Kidney (tissue), 14 donors: Measurements from ENCODE around the gene PPY. TPM values are rescaled to one million over a fixed set of nuclear protein-coding genes. Genes with fewer than 3 reads are reported as not detected.
"Not testable (repeated sequence)": the region's sequence is repeated elsewhere in the genome, so short reads cannot be mapped to it uniquely, and the experiment has no call there.

Source experiments
- DNase-seq, 5 donors: peaks; one replicate each; pipeline ENCODE4 v3.0.0-alpha.2; 2013 to 2020
- FAIRE-seq: peaks from 2 replicates; lab custom pipeline; 2012; peaks lifted over from hg19 to GRCh38; lab: Jason Lieb, UNC
- H3K27ac ChIP-seq, 2 donors: one replicate each; pipeline ENCODE4 v1.7.0; 2013; ENCODE audit warnings: low read depth in 2 of 2, low read length in 2 of 2, inconsistent platforms in 1 of 2
- H3K27me3 ChIP-seq: one replicate; pipeline ENCODE4 v1.7.1; 2013; ENCODE audit warnings: low read length, inconsistent platforms; ENCODE audit not compliant: control insufficient read depth, insufficient read depth
- H3K36me3 ChIP-seq, 3 donors: one replicate each; pipeline versions ENCODE4 v1.7.0 to v1.7.1; 2013; ENCODE audit warnings: low read length in 3 of 3, control low read depth in 1 of 3, inconsistent platforms in 1 of 3; ENCODE audit not compliant: insufficient read depth in 3 of 3, control insufficient read depth in 2 of 3
- H3K4me1 ChIP-seq, 3 donors: one replicate each; pipeline versions ENCODE4 v1.7.0 to v1.7.1; 2013; ENCODE audit warnings: low read length in 3 of 3, inconsistent platforms in 1 of 3, low read depth in 1 of 3; ENCODE audit not compliant: control insufficient read depth in 2 of 3, insufficient read depth in 2 of 3
- H3K4me3 ChIP-seq, 3 donors: one replicate each; pipeline versions ENCODE4 v1.7.0 to v1.8.1; 2013; ENCODE audit warnings: low read length in 3 of 3, control low read depth in 1 of 3, inconsistent platforms in 1 of 3
- H3K9ac ChIP-seq, 3 donors: one replicate each; pipeline versions ENCODE4 v1.7.0 to v1.7.1; 2013; ENCODE audit warnings: low read length in 3 of 3, control low read depth in 1 of 3, inconsistent platforms in 1 of 3
- H3K9me3 ChIP-seq, 3 donors: one replicate each; pipeline versions ENCODE4 v1.7.0 to v1.7.1; 2013; ENCODE audit warnings: low read length in 3 of 3, control low read depth in 1 of 3, inconsistent platforms in 1 of 3; ENCODE audit not compliant: control insufficient read depth in 2 of 3, insufficient read depth in 1 of 3
- intact Hi-C: fragments of 100-400 bp; cut with DNase I; formaldehyde crosslinking; loops from one replicate; pipeline ENCODE4 v1.11.1; 2022
- polyA plus RNA-seq: library from polyadenylated mRNA; stranded (reverse); fragments of 350-450 nt; fragmentation: Illumina TruSeq; extraction: RNeasy Lipid Tissue Mini Kit (QIAGEN cat#74804); gene quantifications from one replicate; pipeline ENCODE4 v1.2.3, GENCODE V29; 2014; ENCODE audit warnings: low read depth, low replicate concordance; ENCODE audit not compliant: insufficient read depth
- total RNA-seq: library from RNA; stranded (reverse); fragmentation: NEBNext Ultra II Directional; extraction: Animal tissue kit (Norgen Biotek cat#: 25700); gene quantifications from one replicate; pipeline ENCODE4 v1.2.1, GENCODE V29; 2021
- TF ChIP-seq, protein P1 (sequence below): IDR thresholded peaks from 3 replicates; pipeline ENCODE4 v1.5.1; 2012; ENCODE audit warnings: mild to moderate bottlenecking, moderate library complexity, borderline replicate concordance; ENCODE audit not compliant: insufficient read depth; ENCODE audit errors: extremely low read depth
- donor health status: control.
- donor health status: control.
- donor health status: control.
- donor health status: control.
- donor health status: control.
- donor health status: DM: yes; HTN: yes; CAD: no.
- donor health status: Normal renal cell carcinoma (clear cell type).

Gene PPY
- total and polyA plus RNA-seq, 2 donors from 2014 or later = not detected

DNA sequence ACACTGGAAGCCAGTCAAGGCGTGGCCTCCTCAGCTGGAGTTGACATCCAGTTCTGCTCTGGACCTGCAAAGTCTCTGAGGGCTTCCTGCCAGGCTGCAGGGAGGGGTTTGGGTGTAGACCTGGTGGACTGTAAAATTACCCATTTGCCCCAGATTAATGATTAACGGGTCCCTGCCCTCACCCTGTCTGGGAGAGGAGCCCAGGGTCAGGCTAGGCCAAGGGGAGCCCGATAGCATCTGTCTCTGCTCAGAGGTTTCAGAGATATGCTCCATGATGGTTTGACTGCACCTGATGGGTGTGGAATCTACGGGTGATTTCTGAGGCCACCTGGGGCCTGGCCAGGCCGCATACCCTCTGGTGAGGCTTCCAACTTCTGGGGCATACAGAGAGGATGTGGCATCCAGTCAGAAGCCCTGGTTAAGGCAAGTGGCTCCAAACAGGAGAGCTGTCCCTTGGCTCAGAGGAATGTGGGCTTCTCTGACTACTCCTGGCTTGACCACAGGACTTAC lies 11.2 kb downstream of the PPY start:
- Histone ChIP-seq H3K36me3 (no peaks in the 10 kb centered on the region), H3K9me3 (no peaks in the 10 kb centered on the region), H3K4me3 (no peak overlapping the region), H3K9ac (no peak overlapping the region), H3K27me3 (no peaks in the 10 kb centered on the region), H3K27ac (no peak overlapping the region), H3K4me1 (peaks cover 0 to 23% (median 0%) of the 10 kb centered on the region in 3 donors)
- TF ChIP-seq, protein P1, sequence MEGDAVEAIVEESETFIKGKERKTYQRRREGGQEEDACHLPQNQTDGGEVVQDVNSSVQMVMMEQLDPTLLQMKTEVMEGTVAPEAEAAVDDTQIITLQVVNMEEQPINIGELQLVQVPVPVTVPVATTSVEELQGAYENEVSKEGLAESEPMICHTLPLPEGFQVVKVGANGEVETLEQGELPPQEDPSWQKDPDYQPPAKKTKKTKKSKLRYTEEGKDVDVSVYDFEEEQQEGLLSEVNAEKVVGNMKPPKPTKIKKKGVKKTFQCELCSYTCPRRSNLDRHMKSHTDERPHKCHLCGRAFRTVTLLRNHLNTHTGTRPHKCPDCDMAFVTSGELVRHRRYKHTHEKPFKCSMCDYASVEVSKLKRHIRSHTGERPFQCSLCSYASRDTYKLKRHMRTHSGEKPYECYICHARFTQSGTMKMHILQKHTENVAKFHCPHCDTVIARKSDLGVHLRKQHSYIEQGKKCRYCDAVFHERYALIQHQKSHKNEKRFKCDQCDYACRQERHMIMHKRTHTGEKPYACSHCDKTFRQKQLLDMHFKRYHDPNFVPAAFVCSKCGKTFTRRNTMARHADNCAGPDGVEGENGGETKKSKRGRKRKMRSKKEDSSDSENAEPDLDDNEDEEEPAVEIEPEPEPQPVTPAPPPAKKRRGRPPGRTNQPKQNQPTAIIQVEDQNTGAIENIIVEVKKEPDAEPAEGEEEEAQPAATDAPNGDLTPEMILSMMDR = no peak
- intact Hi-C loops = no loop called here
- FAIRE-seq (no peak), DNase-seq (peak; percentile 56 to 84 (median 73))

DNA sequence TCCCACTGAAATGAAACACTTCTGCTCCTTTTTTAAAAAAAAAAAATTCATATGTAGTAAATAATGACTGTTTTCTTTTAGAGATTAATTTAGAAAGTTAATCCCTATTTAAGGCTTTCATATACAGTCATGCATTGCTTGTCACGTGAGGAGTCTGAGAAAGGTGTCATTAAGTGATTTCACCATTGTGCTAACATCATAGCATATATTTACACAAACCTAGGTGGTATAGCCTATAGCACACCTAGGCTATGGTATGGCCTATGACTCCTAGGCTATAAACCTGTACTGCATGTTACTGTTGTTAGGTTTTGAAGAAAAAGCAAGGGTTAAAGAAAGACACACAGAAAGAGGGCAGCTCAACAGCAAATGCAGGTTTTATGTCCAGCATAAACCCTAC lies 13.7 kb downstream of the PPY start:
- H3K27me3 ChIP-seq = no peaks in the 10 kb centered on the region
- H3K36me3 ChIP-seq = no peaks in the 10 kb centered on the region
- no peaks in the 10 kb centered on the region for H3K9me3 ChIP-seq
- TF ChIP-seq, protein P1 = no peak
- no peak overlapping the region for H3K27ac ChIP-seq
- H3K4me1 ChIP-seq = peaks cover 0 to 16% (median 0%) of the 10 kb centered on the region in 3 donors
- no peak overlapping the region for H3K4me3 ChIP-seq
- FAIRE-seq = no peak
- no peak overlapping the region for H3K9ac ChIP-seq
- intact Hi-C loops = no loop called here
- no peak for DNase-seq

DNA sequence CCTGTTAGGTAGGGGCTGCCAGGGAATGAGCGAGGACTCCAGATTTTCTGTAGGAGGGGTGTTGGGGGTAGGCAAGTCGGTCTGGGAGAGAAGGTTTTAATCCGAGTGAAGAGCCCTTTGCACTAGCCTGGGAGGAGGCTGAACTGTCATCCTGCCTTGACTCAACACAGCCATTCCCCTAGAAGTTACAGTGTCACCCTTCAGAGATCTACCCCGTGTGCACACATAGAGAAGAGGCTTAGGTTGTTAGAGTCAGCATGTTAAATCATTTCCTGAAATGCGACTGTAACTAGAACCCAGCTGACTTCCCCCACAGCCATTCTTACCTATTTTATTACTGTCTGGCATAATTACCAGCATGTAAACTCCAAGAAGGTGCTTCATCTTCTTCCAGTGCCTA lies 14.3 kb downstream of the PPY start:
- H3K27me3 ChIP-seq, FAIRE-seq, H3K36me3 ChIP-seq, H3K9ac ChIP-seq, intact Hi-C loops, H3K9me3 ChIP-seq: not testable (repeated sequence)
- H3K4me1 ChIP-seq = peaks cover 0 to 16% (median 0%) of the 10 kb centered on the region in 3 donors
- peak overlapping the region in 1 of 2 donors; percentile 53 for H3K27ac ChIP-seq
- peak overlapping the region in 1 of 3 donors; percentile 42 for H3K4me3 ChIP-seq
- DNase-seq = peak in 1 of 5 donors; percentile 44

DNA sequence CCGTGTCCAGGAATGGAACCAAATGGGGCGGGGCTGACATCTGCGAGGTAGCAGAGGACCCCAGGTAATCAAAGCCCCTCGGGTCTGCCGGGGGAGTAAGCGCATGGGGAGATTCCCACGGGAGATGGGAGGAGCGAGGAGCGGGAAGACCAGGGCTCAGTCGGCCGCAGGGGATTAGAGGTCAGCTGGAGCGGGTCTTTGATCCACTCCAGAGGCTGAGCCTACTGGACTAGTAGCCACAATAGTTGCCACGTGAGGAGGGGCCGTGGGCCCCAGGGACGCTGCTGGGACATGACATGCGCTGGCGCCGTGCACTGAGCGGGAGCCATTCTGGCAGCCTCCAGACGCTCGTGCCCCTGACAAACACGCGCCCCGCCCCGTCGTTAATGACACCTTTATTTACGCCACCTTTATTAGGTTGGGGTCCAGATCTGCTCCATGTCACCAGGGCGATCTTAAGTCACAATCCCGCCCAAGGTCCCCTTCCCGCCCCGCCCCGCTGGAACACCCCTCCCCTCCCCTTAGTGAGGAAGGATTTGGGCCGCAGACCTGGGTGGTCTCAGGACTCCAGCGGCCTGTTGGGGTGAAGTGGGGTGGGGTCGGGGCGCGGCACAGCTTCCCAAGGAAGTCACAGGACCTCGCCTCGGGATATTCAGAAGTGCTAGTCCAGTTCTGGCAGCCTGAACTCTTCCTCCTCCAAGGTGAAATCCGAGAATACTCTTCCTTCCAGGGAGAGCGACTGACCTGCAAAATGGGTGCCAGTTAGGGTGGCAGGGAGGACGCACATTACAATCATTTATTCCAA lies 15.0 kb downstream of the PPY start:
- no peak overlapping the region for H3K9ac ChIP-seq
- TF ChIP-seq, protein P1 = no peak
- FAIRE-seq (no peak), DNase-seq (peak in 3 of 5 donors; percentile 37 to 75 (median 44))
- H3K36me3 ChIP-seq = no peaks in the 10 kb centered on the region
- intact Hi-C loops = no loop called here
- peak overlapping the region in 2 of 3 donors; percentile 42 to 45 for H3K4me3 ChIP-seq
- peaks cover 0 to 14% (median 0%) of the 10 kb centered on the region in 3 donors for H3K4me1 ChIP-seq
- H3K27ac ChIP-seq = peak overlapping the region; percentile 43 to 53
- H3K9me3 ChIP-seq = no peaks in the 10 kb centered on the region
- H3K27me3 ChIP-seq = no peaks in the 10 kb centered on the region
